GM18520 (cell line): ENCODE data around the gene DOCK10.

Source experiments
- ATAC-seq: cut with Tn5 transposase; IDR thresholded peaks from one replicate; pipeline ENCODE4 v1.9.1; 2021; ENCODE audit not compliant: unreplicated experiment

DOCK10 gene

GRCh38 chr2:224843141-224843540 lies 199.1 kb downstream of the DOCK10 start:
- no peak for ATAC-seq

- no peak for ATAC-seq
These were observed 200.4 kb downstream of the DOCK10 start for GRCh38 chr2:224841910-224842309.

- no peak for ATAC-seq
These were observed 203.9 kb downstream of the DOCK10 start for GRCh38 chr2:224838335-224838734.

GRCh38 chr2:224837558-224837957 lies 204.7 kb downstream of the DOCK10 start:
- ATAC-seq, result no peak

GRCh38 chr2:224837066-224837465 lies 205.2 kb downstream of the DOCK10 start:
- ATAC-seq, result no peak

- ATAC-seq, result no peak
These were observed 206.0 kb downstream of the DOCK10 start for GRCh38 chr2:224836263-224836662.

- ATAC-seq, result no peak
These were observed 206.9 kb downstream of the DOCK10 start for GRCh38 chr2:224835405-224835804.

- ATAC-seq, result no peak
These were observed 208.3 kb downstream of the DOCK10 start for GRCh38 chr2:224833986-224834385.

- no peak for ATAC-seq
These were observed 210.1 kb downstream of the DOCK10 start for GRCh38 chr2:224832207-224832606.

GRCh38 chr2:224831530-224831929 lies 210.7 kb downstream of the DOCK10 start:
- no peak for ATAC-seq

GRCh38 chr2:224820283-224820991 lies 221.8 kb downstream of the DOCK10 start:
- no peak for ATAC-seq

- no peak for ATAC-seq
These were observed 223.2 kb downstream of the DOCK10 start for GRCh38 chr2:224819075-224819474.

- ATAC-seq, result no peak
These were observed 224.6 kb downstream of the DOCK10 start for GRCh38 chr2:224817676-224818075.

- no peak for ATAC-seq
These were observed 225.5 kb downstream of the DOCK10 start for GRCh38 chr2:224816816-224817215.

- ATAC-seq, result no peak
These were observed 228.7 kb downstream of the DOCK10 start for GRCh38 chr2:224813578-224813977.

- ATAC-seq, result no peak
These were observed 234.9 kb downstream of the DOCK10 start for GRCh38 chr2:224807153-224807964.

- no peak for ATAC-seq
These were observed 238.3 kb downstream of the DOCK10 start for GRCh38 chr2:224803930-224804329.

- ATAC-seq, result no peak
These were observed 239.9 kb downstream of the DOCK10 start for GRCh38 chr2:224802407-224802806.

GRCh38 chr2:224801360-224801759 lies 240.9 kb downstream of the DOCK10 start:
- no peak for ATAC-seq

GRCh38 chr2:224799691-224800090 lies 242.6 kb downstream of the DOCK10 start:
- no peak for ATAC-seq

GRCh38 chr2:224798180-224798579 lies 244.1 kb downstream of the DOCK10 start:
- no peak for ATAC-seq

GRCh38 chr2:224796695-224797305 lies 245.5 kb downstream of the DOCK10 start:
- ATAC-seq, result no peak
